Measurements from ENCODE around the gene PDZD4.

The PDZD4 gene

DNA sequence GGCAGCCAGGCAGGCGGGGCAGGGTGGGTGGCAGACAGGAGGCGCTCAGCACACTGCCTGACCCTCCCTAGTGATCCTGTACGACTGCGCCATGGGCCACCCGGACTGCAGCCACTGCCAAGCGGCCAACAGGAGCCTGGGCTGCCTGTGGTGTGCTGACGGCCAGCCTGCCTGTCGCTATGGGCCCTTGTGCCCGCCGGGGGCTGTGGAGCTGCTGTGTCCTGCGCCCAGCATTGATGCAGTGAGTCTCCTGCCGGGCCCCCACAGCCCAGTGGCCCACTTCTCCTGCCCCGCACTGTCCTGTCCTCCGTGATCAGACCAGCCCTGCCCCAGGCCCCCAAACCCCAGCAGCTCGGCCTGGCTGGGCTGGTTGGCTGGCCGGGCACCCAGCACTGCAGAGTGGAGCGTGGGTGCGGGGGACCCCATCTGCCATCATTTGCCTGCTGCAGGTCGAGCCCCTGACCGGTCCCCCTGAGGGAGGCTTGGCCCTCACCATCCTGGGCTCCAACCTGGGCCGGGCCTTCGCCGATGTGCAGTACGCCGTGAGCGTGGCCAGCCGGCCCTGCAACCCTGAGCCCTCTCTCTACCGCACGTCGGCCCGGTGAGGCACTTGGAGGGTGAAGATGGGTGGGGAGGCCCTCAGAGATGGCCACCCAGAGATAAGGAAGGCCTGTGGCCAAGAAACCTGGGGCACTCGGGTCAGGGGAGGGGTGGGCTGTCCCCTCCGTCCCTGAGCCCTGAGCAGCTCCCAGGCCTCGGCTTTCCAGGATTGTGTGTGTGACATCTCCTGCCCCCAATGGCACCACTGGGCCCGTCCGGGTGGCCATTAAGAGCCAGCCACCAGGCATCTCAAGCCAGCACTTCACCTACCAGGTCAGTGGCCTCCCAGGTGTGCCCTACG, 58.7 kb downstream of the PDZD4 start:
- DNase-seq, result no peak

DNA sequence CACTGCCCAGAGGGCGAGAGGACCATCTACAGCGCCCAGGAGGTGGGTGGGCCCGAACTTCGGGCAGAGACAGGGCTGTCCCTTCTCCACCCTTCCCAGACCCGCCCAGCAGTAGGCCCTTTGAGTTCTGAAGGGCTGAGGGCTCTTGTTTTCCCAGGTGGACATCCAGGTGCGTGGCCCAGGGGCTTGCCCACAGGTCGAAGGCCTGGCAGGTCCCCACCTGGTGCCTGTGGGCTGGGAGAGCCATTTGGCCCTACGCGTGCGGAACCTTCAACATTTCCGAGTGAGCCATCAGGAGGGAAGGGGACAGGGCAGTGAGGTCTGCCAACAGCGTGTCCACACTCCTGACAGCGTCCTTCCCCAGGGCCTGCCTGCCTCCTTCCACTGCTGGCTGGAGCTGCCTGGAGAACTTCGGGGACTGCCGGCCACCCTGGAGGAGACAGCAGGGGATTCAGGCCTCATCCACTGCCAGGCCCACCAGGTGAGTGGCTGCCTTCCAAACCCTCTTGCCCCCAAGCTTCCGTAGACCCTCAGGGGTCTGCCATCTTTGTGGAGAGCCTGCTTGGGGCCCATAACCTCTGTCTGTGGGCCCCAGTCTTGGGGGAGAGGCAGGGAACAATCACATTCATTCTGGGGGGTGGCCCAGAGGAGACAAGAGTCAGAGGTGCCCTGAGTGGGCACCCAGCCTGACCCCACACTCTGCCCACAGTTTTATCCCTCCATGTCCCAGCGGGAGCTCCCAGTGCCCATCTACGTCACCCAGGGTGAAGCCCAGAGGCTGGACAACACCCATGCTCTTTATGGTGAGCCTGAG, 59.5 kb downstream of the PDZD4 start:
- DNase-seq, result no peak

DNA sequence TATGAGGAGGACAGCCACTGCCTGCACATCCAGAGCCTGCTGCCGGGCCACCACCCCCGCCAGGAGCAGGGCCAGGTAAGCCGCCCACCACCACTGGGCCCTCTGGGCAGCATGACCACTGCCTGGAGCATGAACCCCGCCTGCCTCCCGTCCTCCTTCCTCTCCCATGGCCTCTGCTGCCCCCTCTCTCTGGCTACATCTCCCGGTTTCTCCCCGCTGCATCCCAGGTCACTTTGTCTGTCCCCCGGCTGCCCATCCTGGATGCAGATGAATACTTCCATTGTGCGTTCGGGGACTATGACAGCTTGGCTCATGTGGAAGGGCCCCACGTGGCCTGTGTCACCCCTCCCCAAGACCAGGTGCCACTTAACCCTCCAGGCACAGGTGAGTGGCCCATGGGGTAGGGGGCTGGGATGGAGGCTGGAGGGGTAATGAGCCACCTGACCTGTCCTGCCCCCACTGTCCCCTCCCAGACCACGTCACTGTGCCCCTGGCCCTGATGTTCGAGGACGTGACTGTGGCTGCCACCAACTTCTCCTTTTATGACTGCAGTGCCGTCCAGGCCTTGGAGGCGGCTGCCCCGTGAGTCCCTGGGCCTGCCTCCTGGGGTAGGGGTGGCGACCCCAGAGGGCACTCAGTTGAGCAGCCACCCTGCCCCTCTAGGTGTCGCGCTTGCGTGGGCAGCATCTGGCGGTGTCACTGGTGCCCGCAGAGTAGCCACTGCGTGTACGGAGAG, 60.3 kb downstream of the PDZD4 start:
- no peak for DNase-seq

GRCh38 chrX:153769158-153769864, 61.0 kb downstream of the PDZD4 start:
- DNase-seq, result no peak

GRCh38 chrX:153768311-153769157, 61.8 kb downstream of the PDZD4 start:
- DNase-seq, result no peak

- no peak for DNase-seq
Observed at GRCh38 chrX:153767674-153768055, 62.7 kb downstream of the PDZD4 start.

DNA sequence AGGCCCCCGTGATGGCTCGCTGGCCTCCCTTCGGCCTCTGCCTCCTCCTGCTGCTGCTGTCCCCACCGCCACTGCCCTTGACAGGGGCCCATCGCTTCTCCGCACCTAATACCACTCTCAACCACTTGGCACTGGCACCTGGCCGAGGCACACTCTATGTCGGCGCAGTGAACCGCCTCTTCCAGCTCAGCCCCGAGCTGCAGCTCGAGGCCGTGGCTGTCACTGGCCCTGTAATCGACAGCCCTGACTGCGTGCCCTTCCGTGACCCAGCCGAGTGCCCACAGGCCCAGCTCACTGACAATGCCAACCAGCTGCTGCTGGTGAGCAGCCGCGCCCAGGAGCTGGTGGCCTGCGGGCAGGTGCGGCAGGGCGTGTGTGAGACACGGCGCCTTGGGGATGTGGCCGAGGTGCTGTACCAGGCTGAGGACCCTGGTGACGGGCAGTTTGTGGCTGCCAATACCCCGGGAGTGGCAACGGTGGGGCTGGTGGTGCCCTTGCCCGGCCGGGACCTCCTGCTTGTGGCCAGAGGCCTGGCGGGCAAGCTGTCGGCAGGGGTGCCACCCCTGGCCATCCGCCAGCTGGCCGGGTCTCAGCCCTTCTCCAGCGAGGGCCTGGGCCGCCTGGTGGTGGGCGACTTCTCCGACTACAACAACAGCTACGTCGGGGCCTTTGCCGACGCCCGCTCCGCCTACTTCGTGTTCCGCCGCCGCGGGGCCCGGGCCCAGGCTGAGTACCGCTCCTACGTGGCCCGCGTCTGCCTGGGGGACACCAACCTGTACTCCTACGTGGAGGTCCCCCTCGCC, 63.3 kb downstream of the PDZD4 start:
- DNase-seq, result no peak

- DNase-seq, result no peak
Observed at GRCh38 chrX:153766098-153766817, 64.1 kb downstream of the PDZD4 start.

DNA sequence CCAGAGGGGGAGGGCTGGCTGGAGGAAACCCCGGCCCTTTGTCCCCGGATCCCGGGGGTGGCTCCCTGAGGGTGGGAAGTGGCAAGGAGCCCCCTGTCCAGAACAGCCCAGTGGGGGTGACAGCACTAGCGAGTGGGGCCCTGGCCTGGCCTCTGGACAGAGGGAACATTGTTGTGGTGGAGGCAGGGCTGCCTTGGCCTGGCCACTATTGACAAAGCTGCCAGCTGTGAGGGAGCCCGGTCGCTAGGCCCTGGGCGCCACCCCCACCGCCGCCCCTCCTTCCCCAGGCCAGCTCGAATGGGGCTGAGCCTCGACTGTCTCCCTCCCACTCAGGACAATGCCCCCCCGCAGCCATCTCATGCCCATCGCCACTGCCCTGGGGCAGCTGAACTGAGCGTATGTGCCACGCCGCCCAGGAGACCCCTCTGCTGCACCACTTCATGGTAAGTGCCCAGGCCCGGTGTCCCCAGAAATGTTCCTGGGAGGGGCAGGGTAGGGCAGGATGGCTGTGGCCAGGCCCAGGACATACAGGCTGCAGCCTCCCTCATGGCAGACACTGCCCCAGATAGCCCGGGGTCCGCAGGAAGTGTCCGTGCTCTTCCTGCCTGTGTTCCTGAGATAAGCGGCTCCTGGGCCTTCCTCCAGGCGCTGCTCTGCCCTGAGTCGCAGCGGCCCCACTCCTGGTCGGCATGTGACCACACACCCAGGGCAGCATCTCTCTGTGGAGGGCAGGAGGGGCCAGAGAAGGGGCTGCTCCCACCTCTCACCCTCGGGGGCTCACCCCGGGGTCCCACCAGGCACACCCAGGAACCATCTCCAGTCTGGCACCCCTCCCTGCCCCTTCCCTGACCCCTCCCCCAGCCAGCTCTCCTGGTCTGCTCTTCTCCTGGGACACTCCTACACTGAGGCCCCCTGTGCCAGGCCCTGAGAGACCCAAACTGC, 64.9 kb downstream of the PDZD4 start:
- DNase-seq, result no peak

GRCh38 chrX:153764786-153765137, 65.6 kb downstream of the PDZD4 start:
- DNase-seq, result no peak

GRCh38 chrX:153763989-153764755, 66.2 kb downstream of the PDZD4 start, which contains the start of gene PLXNB3:
PLXNB3 (plus strand) TSS chrX:153764249; CDS start chrX:153765536, 1,287 bp downstream.
- peak; percentile 46 to 65 (median 60) for DNase-seq

- no peak for DNase-seq
Observed at GRCh38 chrX:153763298-153763932, 66.9 kb downstream of the PDZD4 start.

DNA sequence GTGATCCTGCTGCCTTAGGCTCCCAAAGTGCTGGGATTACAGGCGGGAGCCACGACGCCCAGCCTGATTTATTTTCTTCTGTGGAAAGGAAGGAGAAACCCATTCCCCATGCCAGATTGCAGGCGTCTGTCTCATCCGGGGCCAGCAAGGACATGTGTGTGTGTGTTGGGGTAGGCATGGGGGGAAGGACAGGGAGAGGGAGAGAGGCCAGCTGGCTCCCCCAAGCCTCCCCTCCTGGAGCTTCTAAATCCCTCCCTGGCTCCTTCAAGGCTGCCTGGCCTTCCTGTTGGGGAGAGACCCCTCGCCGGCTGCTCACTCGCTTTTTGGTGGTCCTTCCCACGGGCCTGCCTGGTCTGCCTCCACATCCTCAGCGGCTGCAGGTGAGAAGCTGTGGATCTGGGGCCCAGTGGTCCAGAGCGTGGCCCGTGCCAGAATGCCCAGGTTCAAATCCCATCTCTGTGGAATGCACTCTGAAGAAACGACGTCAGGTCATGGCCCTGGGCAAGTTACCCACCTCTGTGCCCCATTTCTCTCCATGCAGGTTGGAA, 67.6 kb downstream of the PDZD4 start:
- no peak for DNase-seq

DNA sequence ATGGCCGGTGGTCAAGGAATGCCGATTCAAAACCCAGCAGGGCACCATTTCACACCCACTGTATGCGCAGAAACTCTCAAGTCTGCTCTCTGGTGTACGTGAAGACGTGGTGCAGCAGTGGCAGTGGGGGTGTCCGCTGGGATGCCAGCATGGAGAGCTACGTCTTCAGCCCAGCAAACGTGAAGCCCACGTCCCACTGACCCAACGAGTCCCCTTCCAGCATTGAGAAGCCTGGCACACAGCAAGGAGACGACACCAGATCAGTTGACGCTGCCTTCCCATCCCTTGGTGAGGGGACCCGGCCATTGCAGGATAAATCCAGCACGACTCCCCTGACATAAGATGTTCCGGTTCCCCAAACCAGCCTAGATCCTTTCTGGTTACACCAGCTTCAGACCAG, 68.5 kb downstream of the PDZD4 start:
- no peak for DNase-seq

DNA sequence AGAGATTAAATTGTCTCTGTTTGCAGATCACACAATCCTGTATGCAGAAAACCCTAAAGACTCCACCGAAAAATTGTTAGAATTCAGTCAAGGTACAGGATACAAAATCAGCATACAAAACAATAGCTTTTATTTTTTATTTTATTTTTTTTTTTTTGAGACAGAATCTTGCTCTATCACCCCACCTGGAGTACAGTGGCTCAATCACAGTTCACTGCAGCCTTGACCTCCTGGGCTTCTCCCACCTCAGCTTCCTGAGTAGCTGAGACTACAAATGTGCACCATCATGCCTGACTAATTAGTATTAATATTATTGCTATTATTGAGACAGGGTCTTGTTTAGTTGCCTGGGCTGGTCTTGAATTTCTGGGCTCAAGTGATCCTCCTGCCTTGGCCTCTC, 75.2 kb downstream of the PDZD4 start:
- no peak for DNase-seq

All from T-helper 2 cell (primary cell).